Spleen (tissue), 11 donors: ENCODE results near the gene KCP. TPM values are rescaled to one million over a fixed set of nuclear protein-coding genes. Genes with fewer than 3 reads are reported as not detected.

Experiments
- DNase-seq: peaks from one replicate; pipeline ENCODE4 v3.0.0-alpha.2; 2020
- H3K27ac ChIP-seq, 8 donors: fragments of 200-600 bp; sonication (generic) in 7 of 8; 1 replicate in 4 of 8; 2 replicates in 4 of 8; pipeline versions ENCODE4 v1.5.0 to v1.8.0; 2016 to 2021; ENCODE audit warnings: inconsistent platforms in 4 of 8, mild to moderate bottlenecking in 4 of 8, moderate library complexity in 1 of 8
- H3K27me3 ChIP-seq, 7 donors: fragments of 200-600 bp; sonication (generic) in 6 of 7; replicated peaks in 1 of 7; 1 replicate in 4 of 7; 2 replicates in 3 of 7; pipeline versions ENCODE4 v1.5.0 to v1.8.0; 2016 to 2021; ENCODE audit warnings: inconsistent platforms in 3 of 7, mild to moderate bottlenecking in 1 of 7
- H3K36me3 ChIP-seq, 6 donors: fragments of 200-600 bp; sonication (generic) in 5 of 6; 1 replicate in 4 of 6; 2 replicates in 2 of 6; pipeline versions ENCODE4 v1.5.0 to v1.8.0; 2016 to 2021; ENCODE audit warnings: inconsistent platforms in 2 of 6
- H3K4me1 ChIP-seq, 6 donors: fragments of 200-600 bp; sonication (generic) in 5 of 6; 1 replicate in 3 of 6; 2 replicates in 3 of 6; pipeline versions ENCODE4 v1.5.0 to v1.8.0; 2016 to 2021; ENCODE audit warnings: inconsistent platforms in 3 of 6
- H3K4me3 ChIP-seq, 8 donors: fragments of 200-600 bp; sonication (generic) in 7 of 8; 1 replicate in 4 of 8; 2 replicates in 4 of 8; pipeline versions ENCODE4 v1.5.0 to v1.8.0; 2016 to 2021; ENCODE audit warnings: inconsistent platforms in 4 of 8, mild to moderate bottlenecking in 4 of 8, moderate library complexity in 2 of 8
- H3K9me3 ChIP-seq, 8 donors: fragments of 200-600 bp; sonication (generic) in 7 of 8; 1 replicate in 4 of 8; 2 replicates in 4 of 8; pipeline versions ENCODE4 v1.5.0 to v1.8.0; 2016 to 2021; ENCODE audit warnings: inconsistent platforms in 4 of 8
- POLR2A ChIP-seq, 3 donors: fragments of 450-650 bp; IDR thresholded peaks; one replicate each; pipeline ENCODE4 v1.5.1; 2017; ENCODE audit warnings: antibody characterized with exemption in 3 of 3, mild to moderate bottlenecking in 1 of 3
- POLR2AphosphoS5 ChIP-seq, 3 donors: sonication (generic); formaldehyde crosslinking; IDR thresholded peaks; one replicate each; pipeline ENCODE4 v1.5.1; 2017; ENCODE audit warnings: antibody characterized with exemption in 3 of 3
- WGBS, 5 donors: extraction: QIAGEN DNeasy Blood & Tissue Kit in 3 of 5; methylation state at CpG; one replicate each; pipeline versions ENCODE4 v1.1.5 to v1.1.7; 2013 to 2018; 5-methylcytosine and 5-hydroxymethylcytosine counted together
- intact Hi-C: fragments of 100-400 bp; cut with DNase I; formaldehyde crosslinking; loops from one replicate; pipeline ENCODE4 v1.15.0; 2023; ENCODE audit warnings: low total_unique reads
- polyA plus RNA-seq, 3 donors: library from polyadenylated mRNA; stranded (reverse); fragments of 200-250 nt; gene quantifications; one replicate each; pipeline ENCODE4 v1.2.1, GENCODE V29; 2013
- total RNA-seq, 7 donors: library from RNA; depleted of rRNA in 3 of 7; stranded (reverse); fragments of >200 nt in 3 of 7; fragmentation: NEBNext Ultra II Directional in 4 of 7; extraction: Animal tissue kit (Norgen Biotek cat#: 25700) in 4 of 7; gene quantifications; one replicate each; pipeline versions ENCODE4 v1.1.0 to v1.2.1, GENCODE V29; 2016 to 2021
- TF ChIP-seq, protein P1 (sequence below), 11 experiments: fragments of 200-600 bp in 7 of 11; fragments of 450-650 bp in 4 of 11; sonication (generic) in 4 of 11; IDR thresholded peaks in 8 of 11; conservative IDR thresholded peaks in 3 of 11; 1 replicate in 7 of 11; 2 replicates in 4 of 11; pipeline versions ENCODE4 v1.4.0 to v1.8.0; 2016 to 2021; ENCODE audit warnings: antibody characterized with exemption in 11 of 11, inconsistent platforms in 4 of 11, mild to moderate bottlenecking in 1 of 11
- donor health status: healthy with polysubstance abuse.
- donor health status: DM: no; HTN: no; CAD: no; lungs with moderate emphysema.
- donor health status: DM: no; HTN: no; CAD: no.
- donor health status: Bipolar disorder and iron deficiency.
- donor health status: healthy.
- donor health status: DM: no; HTN: no; CAD: no.
- donor health status: DM: yes; HTN: yes; CAD: no.

Gene KCP
- total and polyA plus RNA-seq, 10 donors, result 0.06 to 2.1 (median 0.71) TPM

DNA sequence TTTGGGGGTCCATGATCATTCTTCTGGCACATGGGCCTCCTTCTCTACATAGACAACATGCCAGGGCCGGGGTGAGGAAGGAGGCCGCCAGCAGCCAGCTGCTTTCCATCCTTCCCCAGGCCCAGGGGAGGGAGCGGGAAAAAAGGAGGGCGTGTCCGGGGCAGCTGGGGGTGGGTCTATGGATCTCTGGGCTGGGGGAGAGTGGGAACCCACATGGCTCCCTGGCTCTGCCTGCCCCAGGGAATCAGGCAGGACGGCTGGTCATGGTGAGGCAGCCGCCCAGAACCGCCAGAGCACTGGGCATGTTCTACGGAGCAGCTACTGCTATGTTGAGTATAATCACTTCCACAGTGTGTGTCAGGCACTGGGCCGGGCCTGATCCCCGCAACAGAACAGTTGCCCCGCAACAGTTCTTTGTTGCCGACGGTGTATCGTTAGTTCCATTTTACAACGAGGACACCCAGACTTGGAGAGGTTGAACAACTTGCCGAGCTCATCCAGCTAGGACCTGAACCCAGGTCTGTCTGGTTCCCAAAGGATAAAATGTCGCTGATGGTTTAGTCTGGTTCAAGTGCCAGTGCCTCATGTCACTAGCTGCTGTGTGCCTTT lies 20.8 kb upstream of the KCP start:
- H3K27ac ChIP-seq, result no peak overlapping the region
- no peaks in the 10 kb centered on the region for H3K9me3 ChIP-seq
- H3K27me3 ChIP-seq, result no peaks in the 10 kb centered on the region
- DNase-seq, result no peak
- no peak for TF ChIP-seq POLR2A (IDR thresholded peaks at IDR 0.05)
- TF ChIP-seq, protein P1, sequence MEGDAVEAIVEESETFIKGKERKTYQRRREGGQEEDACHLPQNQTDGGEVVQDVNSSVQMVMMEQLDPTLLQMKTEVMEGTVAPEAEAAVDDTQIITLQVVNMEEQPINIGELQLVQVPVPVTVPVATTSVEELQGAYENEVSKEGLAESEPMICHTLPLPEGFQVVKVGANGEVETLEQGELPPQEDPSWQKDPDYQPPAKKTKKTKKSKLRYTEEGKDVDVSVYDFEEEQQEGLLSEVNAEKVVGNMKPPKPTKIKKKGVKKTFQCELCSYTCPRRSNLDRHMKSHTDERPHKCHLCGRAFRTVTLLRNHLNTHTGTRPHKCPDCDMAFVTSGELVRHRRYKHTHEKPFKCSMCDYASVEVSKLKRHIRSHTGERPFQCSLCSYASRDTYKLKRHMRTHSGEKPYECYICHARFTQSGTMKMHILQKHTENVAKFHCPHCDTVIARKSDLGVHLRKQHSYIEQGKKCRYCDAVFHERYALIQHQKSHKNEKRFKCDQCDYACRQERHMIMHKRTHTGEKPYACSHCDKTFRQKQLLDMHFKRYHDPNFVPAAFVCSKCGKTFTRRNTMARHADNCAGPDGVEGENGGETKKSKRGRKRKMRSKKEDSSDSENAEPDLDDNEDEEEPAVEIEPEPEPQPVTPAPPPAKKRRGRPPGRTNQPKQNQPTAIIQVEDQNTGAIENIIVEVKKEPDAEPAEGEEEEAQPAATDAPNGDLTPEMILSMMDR (IDR thresholded peaks at IDR 0.05 in 8 of 11, conservative IDR thresholded peaks at IDR 0.05 in 3 of 11), result no peak
- TF ChIP-seq POLR2AphosphoS5 (IDR thresholded peaks at IDR 0.05), result no peak
- WGBS, 5 donors, result 93 to 96% (median 95%) methylated on average over 16 to 18 of the region's 18 CpGs
- intact Hi-C loops, result no loop called here
- H3K4me1 ChIP-seq, result peaks cover 19 to 38% (median 36%) of the 10 kb centered on the region in 6 donors
- H3K36me3 ChIP-seq, result no peaks in the 10 kb centered on the region
- H3K4me3 ChIP-seq, result no peak overlapping the region

DNA sequence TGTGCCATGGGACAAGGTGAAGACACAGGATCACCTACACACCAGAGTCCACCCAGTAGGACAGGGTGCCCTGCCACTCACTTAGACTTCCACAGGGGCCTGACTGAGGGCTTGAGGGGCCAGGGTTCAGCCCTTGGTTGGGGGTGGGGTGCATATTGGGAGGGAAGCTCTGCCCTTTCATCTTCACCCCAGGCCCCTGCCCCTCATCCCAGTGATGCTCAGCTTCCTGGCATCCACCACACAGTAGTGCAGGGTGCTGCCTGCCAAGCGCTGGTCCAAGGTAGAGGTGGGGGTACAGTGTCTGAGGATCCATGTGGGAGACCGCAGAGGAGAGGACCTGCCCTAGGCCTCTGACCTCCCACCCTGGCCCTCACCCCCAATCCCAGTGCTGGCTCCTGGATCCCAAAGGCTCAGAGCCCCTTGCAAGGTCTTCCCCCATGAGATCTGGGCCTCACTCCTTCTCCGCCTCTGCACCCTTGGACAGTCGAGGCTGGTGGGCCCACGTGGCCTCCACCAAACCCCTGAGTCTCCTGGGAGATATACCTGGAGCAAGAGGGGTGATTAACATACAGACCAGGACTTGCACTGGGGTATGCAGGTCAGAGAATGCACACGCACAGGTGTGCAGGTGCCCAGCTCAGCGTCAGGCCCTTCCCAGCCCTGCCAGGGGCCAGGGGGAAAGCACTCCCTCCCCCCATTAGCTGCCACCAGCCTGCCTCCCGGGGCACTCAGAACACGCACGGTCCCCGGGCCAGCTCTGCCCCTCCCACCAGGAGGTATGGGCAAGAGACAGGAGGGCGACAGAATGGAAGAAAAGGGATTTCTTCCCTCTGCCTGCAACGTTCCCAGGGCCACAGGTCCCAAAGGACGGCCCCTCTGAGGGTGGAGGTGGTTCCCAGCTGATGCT lies 18.6 kb upstream of the KCP start:
- intact Hi-C loops, result no loop called here
- H3K9me3 ChIP-seq, result no peaks in the 10 kb centered on the region
- 82 to 87% (median 84%) methylated on average over 12 to 14 of the region's 14 CpGs for WGBS, 5 donors
- peaks cover 0 to under 1% (median 0%) of the 10 kb centered on the region in 7 donors for H3K27me3 ChIP-seq
- H3K4me3 ChIP-seq, result no peak overlapping the region
- H3K27ac ChIP-seq, result no peak overlapping the region
- H3K36me3 ChIP-seq, result no peaks in the 10 kb centered on the region
- H3K4me1 ChIP-seq, result peaks cover 13 to 21% (median 19%) of the 10 kb centered on the region in 6 donors
- DNase-seq, result no peak
- TF ChIP-seq POLR2A (IDR thresholded peaks at IDR 0.05) (no peak), POLR2AphosphoS5 (IDR thresholded peaks at IDR 0.05) (no peak)
- TF ChIP-seq, protein P1 (IDR thresholded peaks at IDR 0.05 in 8 of 11, conservative IDR thresholded peaks at IDR 0.05 in 3 of 11), result no peak

DNA sequence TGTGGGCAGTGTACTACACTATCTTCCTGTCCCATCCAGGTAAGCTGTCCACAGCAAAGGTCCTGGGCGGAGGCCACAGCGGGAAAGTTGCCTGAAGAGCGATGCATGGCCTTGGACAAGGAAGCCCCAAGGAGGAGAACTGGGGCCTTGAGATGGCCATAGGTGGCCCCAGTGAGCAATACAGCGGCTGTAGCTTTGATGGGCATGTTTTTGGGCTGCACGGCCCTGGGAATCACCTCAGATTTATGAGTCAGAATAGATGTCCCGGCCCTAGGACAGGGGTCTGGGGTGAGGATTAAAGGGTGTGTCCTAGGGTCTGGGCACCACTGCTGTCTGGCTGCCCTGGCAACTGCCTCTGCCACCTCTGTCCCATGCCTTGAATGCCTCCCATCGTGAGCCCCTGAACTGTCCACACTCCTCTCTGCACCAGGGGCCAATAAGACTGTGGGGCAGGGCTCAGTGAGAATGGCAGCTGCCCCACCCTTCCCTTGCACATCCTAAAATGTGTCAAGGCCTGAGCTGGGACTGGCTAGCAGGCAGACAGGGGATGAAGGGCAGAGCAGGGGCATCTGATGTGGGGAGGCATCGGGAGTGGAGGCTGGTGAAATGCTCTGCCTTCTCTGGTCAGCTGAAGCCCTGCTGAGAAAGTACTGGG lies 17.8 kb upstream of the KCP start:
- H3K4me1 ChIP-seq, result peaks cover 7 to 13% (median 11%) of the 10 kb centered on the region in 6 donors
- H3K27me3 ChIP-seq, result peaks cover 0 to 9% (median 0%) of the 10 kb centered on the region in 7 donors
- no peak overlapping the region for H3K27ac ChIP-seq
- no peak overlapping the region for H3K4me3 ChIP-seq
- DNase-seq, result no peak
- H3K9me3 ChIP-seq, result no peaks in the 10 kb centered on the region
- TF ChIP-seq, protein P1 (IDR thresholded peaks at IDR 0.05 in 8 of 11, conservative IDR thresholded peaks at IDR 0.05 in 3 of 11), result no peak
- TF ChIP-seq POLR2A (IDR thresholded peaks at IDR 0.05) (no peak), POLR2AphosphoS5 (IDR thresholded peaks at IDR 0.05) (no peak)
- 92 to 98% (median 97%) methylated on average over 7 to 8 of the region's 8 CpGs for WGBS, 5 donors
- intact Hi-C loops, result no loop called here
- no peaks in the 10 kb centered on the region for H3K36me3 ChIP-seq
